Neutrophil (primary cell): ENCODE data around the gene NDNF.

Experiments used
- H3K27ac ChIP-seq: fragments of 200-600 bp; sonication (generic); 2 replicates; pipeline ENCODE4 v1.5.1; 2016; ENCODE audit warnings: mild to moderate bottlenecking, moderate library complexity
- H3K27me3 ChIP-seq: fragments of 200-600 bp; sonication (generic); 2 replicates; pipeline ENCODE4 v1.6.0; 2016; ENCODE audit warnings: mild to moderate bottlenecking
- H3K36me3 ChIP-seq: fragments of 200-600 bp; sonication (generic); 2 replicates; pipeline ENCODE4 v1.5.1; 2017
- H3K4me1 ChIP-seq, 2 experiments: fragments of 200-600 bp in 1 of 2; sonication (generic) in 1 of 2; 1 replicate in 1 of 2; 2 replicates in 1 of 2; pipeline versions ENCODE4 v1.5.1 to v1.6.1; 2013 to 2016; ENCODE audit warnings: low read depth in 1 of 2, low read length in 1 of 2, mild to moderate bottlenecking in 1 of 2, moderate library complexity in 1 of 2; ENCODE audit not compliant: control insufficient read depth in 1 of 2, insufficient read depth in 1 of 2
- H3K4me3 ChIP-seq, 2 experiments: fragments of 200-600 bp in 1 of 2; sonication (generic) in 1 of 2; 1 replicate in 1 of 2; 2 replicates in 1 of 2; pipeline ENCODE4 v1.5.1; 2013 to 2016; ENCODE audit warnings: low read depth in 1 of 2, low read length in 1 of 2, mild to moderate bottlenecking in 1 of 2, moderate library complexity in 1 of 2
- H3K9me3 ChIP-seq: fragments of 200-600 bp; sonication (generic); 2 replicates; pipeline ENCODE4 v1.5.1; 2016
- TF ChIP-seq, protein P1 (sequence below): fragments of 200-600 bp; sonication (generic); IDR thresholded peaks from 2 replicates; pipeline ENCODE4 v1.5.1; 2016; ENCODE audit warnings: antibody characterized with exemption

The NDNF gene

DNA sequence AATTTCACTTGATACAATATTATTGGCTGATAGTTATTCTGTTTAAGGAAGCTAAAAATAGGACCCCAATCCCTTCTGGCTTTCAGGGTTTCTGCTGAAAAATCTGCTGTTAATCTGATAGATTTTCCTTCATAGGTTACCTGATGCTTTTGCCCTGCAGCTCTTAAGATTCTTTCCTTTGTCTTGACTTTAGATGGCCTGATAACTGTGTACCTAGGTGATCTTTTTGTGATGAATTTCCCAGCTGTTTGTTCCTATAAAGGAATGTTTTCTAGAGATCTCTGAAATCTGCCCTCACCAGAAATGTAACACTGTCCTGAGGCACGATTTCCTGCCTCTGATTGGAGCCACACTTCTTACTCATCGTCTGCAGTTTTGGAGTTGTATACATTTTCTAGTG lies 80.5 kb downstream of the NDNF start:
- TF ChIP-seq, protein P1, sequence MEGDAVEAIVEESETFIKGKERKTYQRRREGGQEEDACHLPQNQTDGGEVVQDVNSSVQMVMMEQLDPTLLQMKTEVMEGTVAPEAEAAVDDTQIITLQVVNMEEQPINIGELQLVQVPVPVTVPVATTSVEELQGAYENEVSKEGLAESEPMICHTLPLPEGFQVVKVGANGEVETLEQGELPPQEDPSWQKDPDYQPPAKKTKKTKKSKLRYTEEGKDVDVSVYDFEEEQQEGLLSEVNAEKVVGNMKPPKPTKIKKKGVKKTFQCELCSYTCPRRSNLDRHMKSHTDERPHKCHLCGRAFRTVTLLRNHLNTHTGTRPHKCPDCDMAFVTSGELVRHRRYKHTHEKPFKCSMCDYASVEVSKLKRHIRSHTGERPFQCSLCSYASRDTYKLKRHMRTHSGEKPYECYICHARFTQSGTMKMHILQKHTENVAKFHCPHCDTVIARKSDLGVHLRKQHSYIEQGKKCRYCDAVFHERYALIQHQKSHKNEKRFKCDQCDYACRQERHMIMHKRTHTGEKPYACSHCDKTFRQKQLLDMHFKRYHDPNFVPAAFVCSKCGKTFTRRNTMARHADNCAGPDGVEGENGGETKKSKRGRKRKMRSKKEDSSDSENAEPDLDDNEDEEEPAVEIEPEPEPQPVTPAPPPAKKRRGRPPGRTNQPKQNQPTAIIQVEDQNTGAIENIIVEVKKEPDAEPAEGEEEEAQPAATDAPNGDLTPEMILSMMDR = no peak
- Histone ChIP-seq H3K4me3 (no peak overlapping the region), H3K9me3 (no peaks in the 10 kb centered on the region), H3K4me1 (no peaks in the 10 kb centered on the region), H3K27me3 (no peaks in the 10 kb centered on the region), H3K27ac (no peak overlapping the region), H3K36me3 (no peaks in the 10 kb centered on the region)

DNA sequence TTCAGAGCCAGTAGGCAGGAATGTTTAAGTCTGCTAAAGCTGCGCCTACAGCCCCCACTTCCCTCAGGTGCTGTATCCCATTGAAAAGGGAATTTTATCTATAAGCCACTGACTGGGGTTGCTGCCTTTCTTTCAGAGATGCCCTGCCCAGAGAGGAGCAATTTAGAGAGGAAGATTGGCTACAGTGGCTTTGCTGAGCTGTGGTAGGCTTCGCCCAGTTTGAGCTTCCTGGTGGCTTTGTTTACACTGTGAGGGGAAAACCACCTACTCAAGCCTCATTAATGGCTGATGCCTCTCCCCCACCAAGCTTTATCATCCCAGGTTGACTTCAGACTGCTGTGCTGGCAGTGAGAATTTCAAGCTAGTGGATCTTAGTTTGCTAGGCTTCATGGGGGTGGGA lies 82.1 kb downstream of the NDNF start:
- no peaks in the 10 kb centered on the region for H3K27me3 ChIP-seq
- no peaks in the 10 kb centered on the region for H3K4me1 ChIP-seq
- no peaks in the 10 kb centered on the region for H3K9me3 ChIP-seq
- TF ChIP-seq, protein P1 = no peak
- no peak overlapping the region for H3K27ac ChIP-seq
- H3K36me3 ChIP-seq = no peaks in the 10 kb centered on the region
- no peak overlapping the region for H3K4me3 ChIP-seq
